HG03378 (cell line): ENCODE results near the gene HINT2.

Source experiments
- ATAC-seq: cut with Tn5 transposase; IDR thresholded peaks from one replicate; pipeline ENCODE4 v1.9.1; 2021; ENCODE audit warnings: mild to moderate bottlenecking, moderate library complexity; ENCODE audit not compliant: unreplicated experiment

HINT2 gene

DNA sequence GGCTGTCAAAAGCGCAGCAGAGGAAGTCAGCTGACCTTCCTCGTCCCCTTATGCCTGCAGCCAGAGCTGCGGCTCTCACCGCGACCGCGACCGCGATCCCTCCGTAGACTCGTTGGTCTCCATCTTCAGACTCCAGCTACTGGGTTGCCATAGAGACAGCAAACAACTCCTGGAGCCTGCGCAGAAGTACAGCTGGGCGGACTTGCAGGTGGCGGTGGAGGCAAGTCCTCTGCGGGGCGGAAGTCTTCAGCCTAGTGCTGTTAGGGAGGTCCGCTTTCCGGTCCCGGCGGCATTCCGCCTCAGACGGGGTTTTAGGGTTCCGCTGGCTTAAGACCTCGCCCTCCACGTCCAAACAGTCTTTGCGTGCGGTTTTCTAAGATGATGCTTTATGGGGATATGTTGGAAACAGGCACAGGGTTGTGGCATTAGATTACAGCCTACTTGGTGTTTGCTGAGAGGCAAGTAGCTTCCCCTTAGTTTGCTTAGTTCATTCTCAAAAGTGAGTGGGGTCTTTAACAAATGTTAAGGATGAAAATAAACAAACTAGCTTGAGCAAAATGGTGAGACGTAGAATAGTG lies 2.7 kb downstream of the HINT2 start, which contains the start of gene SPAG8:
Gene SPAG8, minus strand, starts transcription at position 238 of the 578 bp plus-strand sequence. Its CDS starts 115 bp downstream, at position 123.
- peak; percentile 62 for ATAC-seq

DNA sequence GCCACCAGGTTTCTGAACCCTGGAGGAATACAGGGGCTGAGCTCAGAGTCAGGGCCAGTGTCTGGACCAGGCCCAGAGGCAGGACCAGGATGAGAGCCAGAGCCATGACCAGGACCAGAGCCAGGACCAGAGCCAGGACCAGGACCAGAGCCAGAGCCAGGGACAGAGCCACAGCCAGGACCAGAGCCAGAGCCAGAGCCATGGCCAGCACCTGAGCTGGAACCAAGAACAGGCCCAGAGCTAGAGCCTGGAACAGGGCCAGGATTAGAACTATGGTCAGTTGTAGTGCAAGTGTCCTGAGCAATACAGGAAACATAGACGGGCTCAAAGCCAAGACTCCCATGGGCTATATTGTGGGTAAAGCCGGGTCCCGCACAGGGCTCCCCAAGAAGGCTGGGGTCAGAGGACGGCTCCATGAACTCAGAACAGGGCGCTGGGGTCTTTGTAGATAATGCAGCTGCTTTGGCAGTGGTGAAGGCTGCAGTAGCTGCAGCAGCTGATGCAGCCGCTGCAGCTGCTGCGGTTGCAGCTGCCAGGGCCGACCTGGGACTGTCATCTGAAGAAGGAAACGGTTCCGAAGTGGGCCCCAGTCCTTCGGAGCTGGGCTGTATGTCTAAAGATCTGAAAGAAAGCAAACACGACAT lies 3.3 kb downstream of the HINT2 start:
- no peak for ATAC-seq

DNA sequence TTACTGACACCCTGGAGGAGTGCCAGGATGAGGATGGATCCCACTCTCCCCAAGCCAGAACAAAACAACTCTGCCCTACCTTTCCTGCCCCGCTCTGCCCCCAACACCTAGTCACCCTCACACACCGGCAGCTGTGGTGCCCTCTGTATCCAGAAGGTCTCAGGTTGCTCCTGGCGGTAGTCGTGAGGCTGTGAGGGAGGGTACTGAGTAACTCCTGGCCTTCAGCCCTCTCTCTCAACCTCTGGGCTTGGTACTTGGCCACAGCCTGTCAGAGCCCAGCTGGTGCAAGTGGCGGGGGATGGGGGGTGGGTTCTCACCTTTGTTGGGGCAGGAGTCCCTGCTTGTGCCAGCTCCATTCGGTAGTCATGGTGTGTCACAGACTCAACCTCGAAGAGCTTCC lies 4.7 kb downstream of the HINT2 start:
- no peak for ATAC-seq

DNA sequence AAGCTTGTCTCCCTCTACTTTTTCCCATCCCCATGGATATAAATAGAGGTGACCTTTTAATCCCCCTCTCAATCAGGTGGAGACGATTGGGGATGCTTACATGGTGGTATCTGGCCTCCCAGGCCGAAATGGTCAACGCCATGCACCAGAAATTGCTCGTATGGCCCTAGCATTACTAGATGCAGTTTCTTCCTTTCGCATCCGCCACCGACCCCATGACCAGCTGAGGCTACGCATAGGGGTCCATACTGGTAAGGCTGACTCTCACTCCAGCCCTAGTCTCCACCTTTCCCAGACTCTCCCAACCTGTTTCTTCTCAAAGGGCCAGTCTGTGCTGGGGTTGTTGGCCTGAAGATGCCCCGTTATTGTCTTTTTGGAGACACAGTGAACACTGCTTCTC lies 6.4 kb downstream of the HINT2 start:
- no peak for ATAC-seq

DNA sequence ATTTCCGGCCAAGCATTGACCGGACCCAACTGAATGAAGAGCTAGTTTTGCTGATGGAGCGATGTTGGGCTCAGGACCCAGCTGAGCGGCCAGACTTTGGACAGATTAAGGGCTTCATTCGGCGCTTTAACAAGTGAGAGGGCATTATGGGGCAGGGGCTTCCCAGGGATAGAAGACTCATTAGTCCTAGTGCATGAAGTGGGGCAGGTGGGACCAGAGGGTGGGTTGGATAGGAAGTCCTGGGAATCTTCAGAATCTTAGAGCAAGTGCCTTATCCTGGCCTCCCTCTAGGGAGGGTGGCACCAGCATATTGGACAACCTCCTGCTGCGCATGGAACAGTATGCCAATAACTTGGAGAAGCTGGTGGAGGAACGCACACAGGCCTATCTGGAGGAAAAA lies 8.7 kb downstream of the HINT2 start:
- ATAC-seq: no peak

DNA sequence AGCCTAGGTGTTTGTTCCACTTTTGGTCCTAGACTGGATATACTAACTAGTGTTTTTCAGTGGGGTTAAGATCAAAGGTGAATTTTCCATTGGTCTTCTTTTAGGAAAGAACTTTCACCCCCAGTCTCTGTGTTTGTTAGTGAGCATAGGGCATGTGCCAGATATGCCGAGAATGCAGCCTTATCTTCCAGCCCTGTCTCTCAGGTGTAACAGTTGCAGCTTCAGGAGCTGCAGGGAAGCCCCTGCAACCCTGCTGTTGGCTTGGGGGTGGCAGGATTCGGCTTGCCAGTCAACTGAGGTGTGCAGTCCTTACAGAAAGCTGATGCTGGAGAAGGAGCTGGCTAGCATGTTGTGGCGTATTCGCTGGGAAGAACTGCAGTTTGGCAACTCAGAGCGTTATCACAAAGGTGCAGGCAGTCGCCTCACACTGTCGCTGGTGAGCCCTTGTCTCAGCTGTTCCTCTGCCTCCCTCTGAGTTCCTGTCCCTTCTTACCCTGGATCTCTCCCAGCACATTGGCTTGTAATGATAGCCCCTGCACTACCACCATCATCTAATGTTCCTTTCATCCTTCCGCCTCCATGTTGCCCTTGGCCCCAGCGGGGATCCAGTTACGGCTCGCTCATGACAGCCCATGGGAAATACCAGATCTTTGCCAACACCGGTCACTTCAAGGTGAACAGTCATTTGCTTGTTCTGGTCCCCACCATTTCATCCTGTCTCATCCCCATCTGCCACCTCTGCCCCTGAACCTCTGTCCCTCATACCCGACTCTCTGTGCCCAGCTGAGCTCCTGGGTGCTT lies 13.3 kb downstream of the HINT2 start:
- ATAC-seq: no peak

DNA sequence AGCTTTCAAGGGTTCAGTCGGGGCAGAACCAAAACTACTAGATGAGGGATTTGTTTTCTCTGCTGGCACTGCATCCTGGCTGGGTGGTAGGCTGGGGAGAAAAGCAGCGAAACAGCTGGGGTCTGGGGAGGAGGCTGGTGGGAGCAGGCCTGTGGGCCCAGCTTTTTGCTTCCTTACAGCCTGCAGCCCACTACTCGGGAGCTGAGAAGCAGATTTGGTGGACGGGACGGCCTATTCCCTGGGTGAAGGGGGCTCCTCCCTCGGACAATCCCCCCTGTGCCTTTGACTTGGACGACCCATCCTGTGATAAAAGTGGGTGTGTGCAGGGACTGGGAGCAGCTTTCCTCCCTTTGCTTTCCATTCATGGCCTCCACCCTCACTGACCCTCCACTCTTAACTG lies 14.3 kb downstream of the HINT2 start:
- no peak for ATAC-seq

DNA sequence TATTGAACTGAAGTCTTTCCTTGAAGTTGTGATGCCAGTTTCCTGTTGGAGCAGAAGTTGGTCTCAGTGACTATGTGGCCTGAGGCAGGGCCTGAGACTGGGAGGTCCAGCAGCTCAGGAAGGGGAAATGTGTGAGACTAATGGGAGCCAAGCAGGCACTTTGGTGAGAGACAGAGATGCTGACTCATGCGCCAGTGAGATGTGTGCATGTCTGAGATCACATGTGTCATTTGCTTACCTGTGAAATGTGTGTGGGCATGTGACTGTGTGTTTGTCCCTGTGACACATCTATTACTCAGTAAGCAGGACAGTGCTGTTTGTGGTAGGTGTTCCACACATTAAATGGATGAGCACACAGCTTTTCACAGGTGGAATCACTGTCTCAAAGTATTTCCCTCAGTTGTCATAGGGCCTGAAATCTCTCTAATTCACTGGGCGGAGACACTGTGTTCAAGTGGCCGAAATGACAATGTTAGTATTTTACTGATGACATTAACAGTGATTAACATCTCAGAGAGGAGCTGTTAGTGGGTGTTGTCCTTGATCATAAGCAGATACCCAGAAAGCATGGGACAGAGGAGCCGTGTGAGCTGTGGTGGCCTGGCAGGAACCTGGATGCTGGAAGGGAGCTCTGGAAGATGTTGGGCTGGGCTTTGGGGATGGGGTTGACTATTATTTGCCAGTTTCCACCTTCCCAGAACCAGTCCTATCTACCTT lies 16.0 kb downstream of the HINT2 start:
- ATAC-seq: peak; percentile 70

DNA sequence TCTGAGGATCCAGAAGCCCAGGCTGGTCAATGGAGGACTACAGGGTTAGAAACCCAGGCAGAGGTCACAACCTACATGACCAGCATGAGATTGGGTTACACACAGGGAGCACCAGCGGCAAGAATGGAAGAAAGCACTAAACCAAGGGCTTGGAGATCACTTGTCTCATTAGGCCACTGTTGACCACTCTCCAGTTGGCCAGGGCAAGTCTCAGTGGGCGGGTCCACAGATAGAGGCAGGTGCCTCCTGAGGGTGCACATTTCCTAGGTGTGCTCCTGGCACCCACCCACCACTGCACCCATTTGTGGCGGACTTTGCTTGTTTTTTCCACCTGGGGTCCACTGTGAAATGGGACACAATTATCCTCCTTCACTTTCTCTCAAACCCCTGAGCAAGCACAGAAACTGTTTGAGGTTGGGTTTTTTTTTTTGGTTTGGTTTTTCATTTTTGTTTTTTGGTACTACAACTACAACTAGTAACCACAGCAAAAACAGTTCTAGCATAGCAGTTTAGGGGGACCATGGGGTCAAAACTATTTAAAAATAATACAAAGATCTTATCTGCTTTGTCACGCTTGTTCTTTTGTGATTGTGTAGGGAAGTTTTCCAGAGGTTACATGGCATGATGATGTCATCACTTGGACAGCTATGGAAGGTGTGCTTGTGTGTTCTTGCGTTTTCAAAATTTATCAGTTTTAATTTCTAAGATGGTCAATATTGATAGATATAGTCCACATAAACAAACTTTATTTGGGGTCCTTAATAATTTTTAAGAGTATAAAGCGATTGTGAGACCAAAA lies 17.3 kb downstream of the HINT2 start:
- ATAC-seq: no peak

DNA sequence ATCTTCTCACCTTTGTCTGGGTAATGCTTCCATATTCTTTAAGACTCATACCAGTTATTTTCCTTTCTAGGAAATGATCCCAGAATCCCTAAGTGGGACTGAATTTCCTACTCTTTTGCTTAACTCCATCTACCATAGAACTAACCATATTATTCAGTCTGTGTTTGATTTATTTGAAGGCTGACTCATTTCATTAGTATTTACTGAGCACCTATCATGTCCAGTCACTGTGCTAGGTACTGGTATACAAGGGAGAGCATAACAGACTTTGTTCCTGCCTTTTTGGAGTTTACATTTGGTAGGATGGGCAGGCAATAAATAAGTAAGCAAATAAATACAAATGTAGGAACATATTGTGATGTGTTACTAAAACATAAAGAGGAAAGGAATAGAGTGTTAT lies 19.1 kb downstream of the HINT2 start:
- no peak for ATAC-seq

DNA sequence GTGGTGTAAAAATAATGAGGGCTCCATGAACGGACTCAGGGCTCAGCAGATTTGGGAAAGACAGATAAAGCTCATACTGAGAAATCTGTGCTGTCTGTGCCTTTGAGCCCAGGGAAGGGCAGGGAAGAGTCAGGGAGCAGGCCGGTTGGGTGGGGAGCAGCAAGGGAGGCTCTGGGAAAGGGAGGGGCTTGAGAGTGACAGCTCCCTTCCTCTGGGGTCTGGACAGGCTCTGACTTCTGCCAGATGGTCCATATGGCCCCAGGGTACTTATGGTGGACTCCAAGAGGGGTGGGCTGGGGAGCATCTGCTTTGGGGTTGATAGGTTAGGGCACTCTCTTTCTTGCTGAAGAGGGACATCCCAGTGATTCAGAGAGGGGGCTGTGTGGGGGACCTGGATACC lies 21.4 kb downstream of the HINT2 start:
- ATAC-seq: no peak

DNA sequence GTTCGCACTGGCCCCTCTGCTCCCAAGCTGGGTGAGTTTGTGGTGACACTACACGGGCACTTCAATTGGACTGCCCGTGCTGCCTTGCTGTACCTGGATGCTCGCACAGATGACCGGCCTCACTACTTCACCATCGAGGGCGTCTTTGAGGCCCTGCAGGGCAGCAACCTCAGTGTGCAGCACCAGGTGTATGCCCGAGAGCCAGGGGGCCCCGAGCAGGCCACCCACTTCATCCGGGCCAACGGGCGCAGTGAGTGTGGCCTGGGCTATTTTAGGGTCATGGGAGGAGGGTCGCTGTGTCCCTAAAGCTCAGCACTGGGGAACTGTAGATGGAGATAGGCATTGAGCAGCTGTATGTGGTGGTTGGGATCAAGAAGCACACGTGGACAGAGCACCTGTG lies 22.0 kb downstream of the HINT2 start:
- no peak for ATAC-seq

DNA sequence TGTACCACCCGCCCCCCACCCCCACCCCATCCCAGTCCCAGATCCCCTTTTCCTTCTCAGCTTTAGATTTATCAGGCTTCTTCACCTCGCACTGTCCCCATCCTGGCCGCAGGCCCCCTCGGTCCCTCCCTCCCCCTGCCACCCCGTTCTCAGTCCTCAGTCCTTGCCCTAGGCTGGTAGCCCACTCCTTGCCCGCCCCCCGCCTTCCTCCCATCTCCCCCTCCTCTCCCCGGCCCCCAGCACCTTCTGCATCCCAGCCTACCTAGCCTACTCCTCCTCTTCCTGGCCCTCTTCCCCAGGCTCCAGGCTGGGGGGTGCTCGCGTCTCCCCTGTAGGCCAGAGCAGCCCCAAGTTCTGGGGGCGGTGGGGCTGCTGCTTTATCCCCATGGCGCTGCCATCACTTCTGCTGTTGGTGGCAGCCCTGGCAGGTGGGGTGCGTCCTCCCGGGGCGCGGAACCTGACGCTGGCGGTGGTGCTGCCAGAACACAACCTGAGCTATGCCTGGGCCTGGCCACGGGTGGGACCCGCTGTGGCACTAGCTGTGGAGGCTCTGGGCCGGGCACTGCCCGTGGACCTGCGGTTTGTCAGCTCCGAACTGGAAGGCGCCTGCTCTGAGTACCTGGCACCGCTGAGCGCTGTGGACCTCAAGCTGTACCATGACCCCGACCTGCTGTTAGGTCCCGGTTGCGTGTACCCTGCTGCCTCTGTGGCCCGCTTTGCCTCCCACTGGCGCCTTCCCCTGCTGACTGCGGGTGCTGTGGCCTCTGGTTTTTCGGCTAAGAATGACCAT lies 22.6 kb downstream of the HINT2 start:
- no peak for ATAC-seq

DNA sequence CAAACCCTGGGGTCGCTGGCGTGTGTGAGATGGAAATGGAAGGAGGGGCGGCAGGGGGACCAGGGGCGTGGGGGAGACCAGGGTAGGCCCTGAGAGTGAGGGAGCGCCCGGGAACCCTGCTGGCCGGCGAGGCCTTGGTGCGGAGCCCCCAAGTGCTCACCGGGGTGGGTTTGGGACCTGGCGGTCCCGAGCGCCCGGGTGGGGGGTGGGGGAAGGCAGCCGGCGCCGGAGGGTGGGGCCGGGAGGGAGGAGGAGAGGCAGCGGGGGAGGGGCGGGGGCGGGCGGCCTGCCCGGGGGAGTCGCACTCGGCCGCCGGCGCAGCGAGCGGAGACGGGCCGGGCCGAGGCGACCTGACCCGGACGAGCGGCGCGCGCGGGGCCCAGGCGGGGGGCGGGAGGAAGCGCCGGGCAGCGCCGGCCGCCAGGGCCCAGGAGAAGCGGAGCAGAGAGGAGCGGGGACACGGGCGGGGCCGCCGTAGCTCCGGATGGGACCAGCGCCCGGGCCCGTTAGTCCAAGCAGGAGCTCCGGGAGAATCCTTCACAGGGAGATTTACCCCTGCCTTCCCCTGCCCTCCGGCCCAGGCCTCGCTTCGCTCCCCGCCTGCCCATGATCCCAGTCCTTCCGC lies 23.4 kb downstream of the HINT2 start, which contains the start of gene NPR2:
Gene NPR2, plus strand, starts transcription at position 295 of the 625 bp plus-strand sequence. CDS start 818 bp downstream, outside the sequence.
- ATAC-seq: no peak

DNA sequence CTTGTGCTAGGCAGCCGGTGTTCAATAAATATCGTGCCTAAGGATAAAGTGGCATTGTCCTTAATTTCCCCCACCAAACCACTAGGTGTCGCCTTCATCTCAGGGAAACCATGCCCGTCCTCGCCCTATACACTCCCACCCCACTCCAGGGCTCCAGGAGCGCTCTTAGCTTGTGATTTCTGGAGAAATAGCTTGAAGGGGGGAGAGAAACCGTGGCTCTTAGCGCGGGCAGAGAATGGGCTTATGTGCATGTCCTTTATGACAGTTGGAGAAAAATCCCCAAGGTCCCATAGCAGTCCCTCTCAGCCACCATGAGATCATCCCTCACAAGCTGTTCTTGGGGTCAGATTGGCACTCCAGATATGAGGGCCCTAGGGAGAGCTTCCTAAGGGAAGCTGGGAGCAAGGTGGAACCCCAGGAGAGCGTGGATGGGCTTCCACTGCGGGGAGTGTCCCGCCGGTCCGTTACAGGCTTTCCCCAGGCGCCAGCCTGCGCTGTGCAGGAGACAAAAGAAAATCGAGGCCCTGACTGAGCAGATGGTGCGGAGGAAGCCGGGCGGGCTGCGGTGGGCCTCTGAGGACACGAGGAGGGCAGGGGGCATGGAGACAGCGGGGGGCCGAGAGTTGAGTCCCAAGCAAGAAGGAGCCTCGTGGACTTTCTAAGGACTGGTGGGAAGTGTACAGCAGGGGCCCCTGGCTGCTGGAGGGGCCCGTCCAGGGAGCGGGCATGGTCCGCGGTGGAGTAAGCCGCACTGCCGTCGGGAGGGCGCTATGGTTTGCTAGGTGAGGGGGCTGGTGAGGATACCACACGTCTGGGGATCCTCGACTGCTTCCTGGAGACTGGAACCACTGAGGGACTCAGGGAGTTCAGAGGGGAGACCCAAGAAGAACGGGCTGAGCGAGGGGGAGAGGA lies 24.2 kb downstream of the HINT2 start:
- peak; percentile 56 for ATAC-seq

DNA sequence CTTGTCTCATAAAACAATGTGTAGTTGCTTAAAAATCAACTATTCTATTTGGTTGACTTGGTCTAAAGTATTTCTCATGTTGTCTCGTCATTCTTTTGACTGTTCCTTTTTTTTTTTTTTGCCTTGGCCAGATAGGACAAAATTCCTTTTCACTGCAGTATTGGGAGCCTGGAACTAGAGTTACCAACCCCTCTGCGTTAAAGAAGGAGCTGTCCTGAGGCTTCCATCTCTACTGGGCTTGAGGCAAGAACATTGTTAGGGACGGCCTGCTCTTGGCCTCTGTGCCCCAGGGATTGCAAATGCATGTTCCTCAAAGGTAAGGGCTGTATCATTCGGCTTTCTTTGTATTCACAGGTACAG lies 24.8 kb downstream of the HINT2 start:
- ATAC-seq: no peak

DNA sequence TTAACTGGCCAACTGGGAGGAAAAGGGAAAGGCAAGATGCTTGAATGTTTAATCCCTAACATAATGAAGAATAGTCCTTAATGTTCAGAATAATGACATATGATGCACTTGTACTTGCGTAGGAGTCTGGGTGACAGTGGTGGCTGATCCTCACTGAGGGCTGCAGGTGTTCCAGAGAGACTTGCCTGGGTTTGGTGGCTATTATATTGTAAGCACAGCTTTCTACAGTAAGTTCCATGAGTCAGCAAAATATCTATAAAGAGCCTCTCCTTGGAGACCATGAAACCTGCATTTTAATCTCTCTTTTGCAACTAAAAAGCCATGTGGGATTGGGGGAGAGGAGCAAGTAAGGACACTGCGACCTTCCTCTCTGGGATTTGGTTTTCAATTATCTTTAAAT lies 25.3 kb downstream of the HINT2 start:
- ATAC-seq: no peak

DNA sequence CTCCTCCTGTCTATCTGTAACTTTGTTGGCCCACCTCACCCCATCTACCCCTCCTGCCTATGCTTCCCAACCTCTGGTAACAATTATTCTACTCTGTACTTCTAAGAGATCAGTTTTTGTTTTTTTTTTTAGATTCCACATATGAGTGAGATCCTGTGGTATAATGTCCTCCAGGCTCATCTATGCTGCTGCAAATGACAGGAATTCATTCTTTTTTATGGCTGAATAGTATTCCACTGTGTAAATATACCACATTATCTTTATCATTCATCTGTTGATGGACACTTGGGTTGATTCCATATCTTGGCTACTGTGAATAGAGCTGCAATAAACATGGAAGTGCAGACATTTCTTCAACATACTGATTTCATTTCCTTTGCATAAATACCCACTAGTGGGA lies 31.4 kb downstream of the HINT2 start:
- ATAC-seq: no peak
